ENCODE results near the gene ERCC4.

The ERCC4 gene

GRCh38 chr16:13951611-13952010 is 31.7 kb downstream of the ERCC4 start:
- DNase-seq: no peak

- DNase-seq: no peak
Observed at GRCh38 chr16:13953501-13953900, 33.5 kb downstream of the ERCC4 start.

GRCh38 chr16:13956635-13957196 is 36.8 kb downstream of the ERCC4 start:
- DNase-seq: no peak

- peak; percentile 36 for DNase-seq
Observed at GRCh38 chr16:13957197-13958078, 37.5 kb downstream of the ERCC4 start.

- DNase-seq: no peak
Observed at GRCh38 chr16:13958474-13958873, 38.5 kb downstream of the ERCC4 start.

- DNase-seq: no peak
Observed at GRCh38 chr16:13959626-13960025, 39.7 kb downstream of the ERCC4 start.

GRCh38 chr16:13961099-13961811 is 41.3 kb downstream of the ERCC4 start:
- DNase-seq: no peak

- DNase-seq: no peak
Observed at GRCh38 chr16:13962232-13962631, 42.3 kb downstream of the ERCC4 start.

GRCh38 chr16:13968835-13969234 is 48.9 kb downstream of the ERCC4 start:
- DNase-seq: no peak

GRCh38 chr16:13969711-13970110 is 49.8 kb downstream of the ERCC4 start:
- DNase-seq: no peak

- DNase-seq: no peak
Observed at GRCh38 chr16:13970708-13971422, 50.9 kb downstream of the ERCC4 start.

GRCh38 chr16:13973321-13974023 is 53.5 kb downstream of the ERCC4 start:
- DNase-seq: no peak

GRCh38 chr16:13977177-13977576 is 57.2 kb downstream of the ERCC4 start:
- DNase-seq: no peak

- DNase-seq: no peak
Observed at GRCh38 chr16:13982451-13982850, 62.5 kb downstream of the ERCC4 start.

- DNase-seq: no peak
Observed at GRCh38 chr16:13983625-13984024, 63.7 kb downstream of the ERCC4 start.

- DNase-seq: no peak
Observed at GRCh38 chr16:13984794-13985193, 64.8 kb downstream of the ERCC4 start.

- DNase-seq: no peak
Observed at GRCh38 chr16:13988038-13988437, 68.1 kb downstream of the ERCC4 start.

- no peak for DNase-seq
Observed at GRCh38 chr16:13992322-13992721, 72.4 kb downstream of the ERCC4 start.

- DNase-seq: no peak
Observed at GRCh38 chr16:13992976-13993375, 73.0 kb downstream of the ERCC4 start.

- no peak for DNase-seq
Observed at GRCh38 chr16:13994239-13995106, 74.5 kb downstream of the ERCC4 start.

- DNase-seq: no peak
Observed at GRCh38 chr16:13995194-13995593, 75.2 kb downstream of the ERCC4 start.
